ENCODE measurements around the gene VIPAS39. TPM values are rescaled to one million over a fixed set of nuclear protein-coding genes. Genes with fewer than 3 reads are reported as not detected.

VIPAS39 gene
- total and polyA plus RNA-seq, 2 of the 13 experiments (the other 11 are each of a cell fraction or from before 2014, with no cell fraction given), result 13.3 to 21.5 TPM

DNA sequence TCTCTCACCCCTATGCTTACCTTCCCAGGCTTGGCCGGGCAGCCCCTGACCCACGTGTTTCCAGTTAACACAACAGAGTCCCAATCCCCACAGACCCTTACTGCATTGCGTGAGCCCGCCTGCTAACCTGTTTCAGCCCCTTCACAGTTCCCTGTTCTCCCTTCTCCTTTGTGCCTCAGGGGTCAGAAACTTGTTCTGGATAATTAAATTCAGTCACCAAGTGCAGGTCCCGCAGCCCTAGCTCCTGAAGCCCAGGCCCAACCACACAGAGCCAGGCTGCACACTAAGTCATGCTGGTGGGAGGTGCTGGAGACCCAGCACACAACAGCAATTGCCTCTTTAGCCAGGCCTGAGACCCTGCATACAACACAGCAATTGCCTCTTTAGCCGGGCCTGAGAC, 31.6 kb upstream of the VIPAS39 start:
- Histone ChIP-seq H3K9me3 (ENCODE audit: low read length) (no peaks in the 10 kb centered on the region), H3K79me2 (ENCODE audit: insufficient read depth, low read length) (no peaks in the 10 kb centered on the region)
- POLR2A ChIA-PET, result no interaction called here
- TF ChIP-seq ZMYM3 (CRISPR knock-in tag; IDR thresholded peaks at IDR 0.05) (no peak), ZNF260 (CRISPR knock-in tag; IDR thresholded peaks at IDR 0.05; ENCODE audit: borderline replicate concordance, low read depth) (no peak), ZMYM2 (CRISPR knock-in tag; IDR thresholded peaks at IDR 0.05) (no peak), PHF21A (CRISPR knock-in tag; IDR thresholded peaks at IDR 0.05) (no peak), ZNF781 (CRISPR knock-in tag; IDR thresholded peaks at IDR 0.05; ENCODE audit: borderline replicate concordance, not compliant biosample characterization) (no peak), ZNF720 (CRISPR knock-in tag; IDR thresholded peaks at IDR 0.05) (no peak), ZFAT (CRISPR knock-in tag; conservative IDR thresholded peaks at IDR 0.05) (no peak), CBX2 (IDR thresholded peaks at IDR 0.05; ENCODE audit: low read depth, low read length) (no peak), CBX2 (CRISPR knock-in tag; IDR thresholded peaks at IDR 0.05; ENCODE audit: low read depth) (no peak), KMT2A (CRISPR knock-in tag; IDR thresholded peaks at IDR 0.05) (no peak), KLF13 (CRISPR knock-in tag; IDR thresholded peaks at IDR 0.05) (no peak)
- TF ChIP-seq, protein P1, sequence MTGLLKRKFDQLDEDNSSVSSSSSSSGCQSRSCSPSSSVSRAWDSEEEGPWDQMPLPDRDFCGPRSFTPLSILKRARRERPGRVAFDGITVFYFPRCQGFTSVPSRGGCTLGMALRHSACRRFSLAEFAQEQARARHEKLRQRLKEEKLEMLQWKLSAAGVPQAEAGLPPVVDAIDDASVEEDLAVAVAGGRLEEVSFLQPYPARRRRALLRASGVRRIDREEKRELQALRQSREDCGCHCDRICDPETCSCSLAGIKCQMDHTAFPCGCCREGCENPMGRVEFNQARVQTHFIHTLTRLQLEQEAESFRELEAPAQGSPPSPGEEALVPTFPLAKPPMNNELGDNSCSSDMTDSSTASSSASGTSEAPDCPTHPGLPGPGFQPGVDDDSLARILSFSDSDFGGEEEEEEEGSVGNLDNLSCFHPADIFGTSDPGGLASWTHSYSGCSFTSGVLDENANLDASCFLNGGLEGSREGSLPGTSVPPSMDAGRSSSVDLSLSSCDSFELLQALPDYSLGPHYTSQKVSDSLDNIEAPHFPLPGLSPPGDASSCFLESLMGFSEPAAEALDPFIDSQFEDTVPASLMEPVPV (CRISPR knock-in tag; IDR thresholded peaks at IDR 0.05), result no peak
- TF ChIP-seq, protein P2, sequence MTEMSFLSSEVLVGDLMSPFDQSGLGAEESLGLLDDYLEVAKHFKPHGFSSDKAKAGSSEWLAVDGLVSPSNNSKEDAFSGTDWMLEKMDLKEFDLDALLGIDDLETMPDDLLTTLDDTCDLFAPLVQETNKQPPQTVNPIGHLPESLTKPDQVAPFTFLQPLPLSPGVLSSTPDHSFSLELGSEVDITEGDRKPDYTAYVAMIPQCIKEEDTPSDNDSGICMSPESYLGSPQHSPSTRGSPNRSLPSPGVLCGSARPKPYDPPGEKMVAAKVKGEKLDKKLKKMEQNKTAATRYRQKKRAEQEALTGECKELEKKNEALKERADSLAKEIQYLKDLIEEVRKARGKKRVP (CRISPR knock-in tag; IDR thresholded peaks at IDR 0.05), result no peak
- TF ChIP-seq, protein P3, sequence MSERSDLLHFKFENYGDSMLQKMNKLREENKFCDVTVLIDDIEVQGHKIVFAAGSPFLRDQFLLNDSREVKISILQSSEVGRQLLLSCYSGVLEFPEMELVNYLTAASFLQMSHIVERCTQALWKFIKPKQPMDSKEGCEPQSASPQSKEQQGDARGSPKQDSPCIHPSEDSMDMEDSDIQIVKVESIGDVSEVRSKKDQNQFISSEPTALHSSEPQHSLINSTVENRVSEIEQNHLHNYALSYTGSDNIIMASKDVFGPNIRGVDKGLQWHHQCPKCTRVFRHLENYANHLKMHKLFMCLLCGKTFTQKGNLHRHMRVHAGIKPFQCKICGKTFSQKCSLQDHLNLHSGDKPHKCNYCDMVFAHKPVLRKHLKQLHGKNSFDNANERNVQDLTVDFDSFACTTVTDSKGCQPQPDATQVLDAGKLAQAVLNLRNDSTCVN (CRISPR knock-in tag; IDR thresholded peaks at IDR 0.05; ENCODE audit: borderline replicate concordance), result no peak
- TF ChIP-seq, protein P4, sequence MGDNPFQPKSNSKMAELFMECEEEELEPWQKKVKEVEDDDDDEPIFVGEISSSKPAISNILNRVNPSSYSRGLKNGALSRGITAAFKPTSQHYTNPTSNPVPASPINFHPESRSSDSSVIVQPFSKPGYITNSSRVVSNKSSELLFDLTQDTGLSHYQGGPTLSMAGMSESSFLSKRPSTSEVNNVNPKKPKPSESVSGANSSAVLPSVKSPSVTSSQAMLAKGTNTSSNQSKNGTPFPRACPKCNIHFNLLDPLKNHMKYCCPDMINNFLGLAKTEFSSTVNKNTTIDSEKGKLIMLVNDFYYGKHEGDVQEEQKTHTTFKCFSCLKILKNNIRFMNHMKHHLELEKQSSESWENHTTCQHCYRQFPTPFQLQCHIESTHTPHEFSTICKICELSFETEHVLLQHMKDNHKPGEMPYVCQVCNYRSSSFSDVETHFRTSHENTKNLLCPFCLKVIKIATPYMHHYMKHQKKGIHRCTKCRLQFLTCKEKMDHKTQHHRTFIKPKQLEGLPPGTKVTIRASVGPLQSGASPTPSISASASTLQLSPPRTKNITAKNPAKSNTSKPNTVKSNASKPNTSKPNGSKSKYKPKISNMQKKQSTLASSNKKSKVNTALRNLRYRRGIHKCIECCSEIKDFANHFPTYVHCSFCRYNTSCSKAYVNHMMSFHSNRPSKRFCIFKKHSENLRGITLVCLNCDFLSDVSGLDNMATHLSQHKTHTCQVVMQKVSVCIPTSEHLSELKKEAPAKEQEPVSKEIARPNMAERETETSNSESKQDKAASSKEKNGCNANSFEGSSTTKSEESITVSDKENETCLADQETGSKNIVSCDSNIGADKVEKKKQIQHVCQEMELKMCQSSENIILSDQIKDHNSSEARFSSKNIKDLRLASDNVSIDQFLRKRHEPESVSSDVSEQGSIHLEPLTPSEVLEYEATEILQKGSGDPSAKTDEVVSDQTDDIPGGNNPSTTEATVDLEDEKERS (CRISPR knock-in tag; IDR thresholded peaks at IDR 0.05), result no peak
- TF ChIP-seq, protein P5, sequence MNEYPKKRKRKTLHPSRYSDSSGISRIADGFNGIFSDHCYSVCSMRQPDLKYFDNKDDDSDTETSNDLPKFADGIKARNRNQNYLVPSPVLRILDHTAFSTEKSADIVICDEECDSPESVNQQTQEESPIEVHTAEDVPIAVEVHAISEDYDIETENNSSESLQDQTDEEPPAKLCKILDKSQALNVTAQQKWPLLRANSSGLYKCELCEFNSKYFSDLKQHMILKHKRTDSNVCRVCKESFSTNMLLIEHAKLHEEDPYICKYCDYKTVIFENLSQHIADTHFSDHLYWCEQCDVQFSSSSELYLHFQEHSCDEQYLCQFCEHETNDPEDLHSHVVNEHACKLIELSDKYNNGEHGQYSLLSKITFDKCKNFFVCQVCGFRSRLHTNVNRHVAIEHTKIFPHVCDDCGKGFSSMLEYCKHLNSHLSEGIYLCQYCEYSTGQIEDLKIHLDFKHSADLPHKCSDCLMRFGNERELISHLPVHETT (CRISPR knock-in tag; conservative IDR thresholded peaks at IDR 0.05), result no peak

More for the DNA sequence above, 31.6 kb upstream of the VIPAS39 start:
- CTCF ChIA-PET (ENCODE audit: low intra/inter-chr PET ratio, low total read pairs), result no interaction called here
- DNase-seq (ENCODE audit: low spot score) (no peak), FAIRE-seq (no peak), ATAC-seq (no peak)
- in situ Hi-C loops (cut with HindIII; ENCODE audit: extremely low pct_ligation_motif_present, low pct_unique_long_range_greater_than_20kb) (no loop called here), intact Hi-C loops (cut with micrococcal nuclease; ENCODE audit: unreplicated experiment) (no loop called here)
- Histone ChIP-seq H2AFZ (ENCODE audit: low read length) (no peak overlapping the region), H3K4me2 (ENCODE audit: low read depth, low read length) (no peak overlapping the region), H3K36me3 (replicated peaks in 1 of 2; ENCODE audit: control insufficient read depth in 1 of 2, insufficient read depth in 2 of 2, low read length in 2 of 2) (peaks cover 16% of the 10 kb centered on the region in 2 experiments), H4K20me1 (ENCODE audit: insufficient read depth, low read length) (peaks cover 7% of the 10 kb centered on the region; the same call in 1 of the 2 replicates), H3K9ac (ENCODE audit: insufficient read depth, low read depth, low read length) (no peak overlapping the region), H3K27me3 (ENCODE audit: control insufficient read depth in 1 of 2, insufficient read depth in 2 of 2, low read length in 2 of 2) (no peaks in the 10 kb centered on the region), H3K4me1 (ENCODE audit: insufficient read depth, low read length) (no peaks in the 10 kb centered on the region), H3K27ac (ENCODE audit: extremely low read length, insufficient read depth, low read length) (no peak overlapping the region), H3K4me3 (replicated peaks in 1 of 3; ENCODE audit: insufficient read depth in 1 of 3, low read depth in 2 of 3, low read length in 3 of 3) (no peak overlapping the region)
- WGBS (ENCODE audit: low lambda C conversion rate), result 97% methylated on average over 6 of the region's 6 CpGs
- no TSS peak for BruUV-seq (replicated peaks)
